NCI-H2196 (cell line): Measurements from ENCODE around the gene RIT2.
"Not testable (repeated sequence)": the region's sequence is repeated elsewhere in the genome, so short reads cannot be mapped to it uniquely, and the experiment has no call there.

Experiments used
- DNase-seq: peaks from one replicate; lab custom pipeline; 2025; ENCODE audit not compliant: unreplicated experiment; lab: John Stamatoyannopoulos, UW

The RIT2 gene

GRCh38 chr18:42850174-42851083 is 265.1 kb downstream of the RIT2 start:
- DNase-seq: no peak

- no peak for DNase-seq
Observed at GRCh38 chr18:42839408-42839807, 276.1 kb downstream of the RIT2 start.

GRCh38 chr18:42838546-42839145 is 276.8 kb downstream of the RIT2 start:
- DNase-seq: no peak

- DNase-seq: no peak
Observed at GRCh38 chr18:42830936-42831335, 284.5 kb downstream of the RIT2 start.

- DNase-seq: no peak
Observed at GRCh38 chr18:42828881-42829280, 286.6 kb downstream of the RIT2 start.

GRCh38 chr18:42824178-42824577 is 291.3 kb downstream of the RIT2 start:
- DNase-seq: no peak

GRCh38 chr18:42822711-42823110 is 292.8 kb downstream of the RIT2 start:
- DNase-seq: no peak

- no peak for DNase-seq
Observed at GRCh38 chr18:42821492-42821891, 294.0 kb downstream of the RIT2 start.

- no peak for DNase-seq
Observed at GRCh38 chr18:42814618-42815017, 300.9 kb downstream of the RIT2 start.

GRCh38 chr18:42814184-42814583 is 301.3 kb downstream of the RIT2 start:
- DNase-seq: no peak

GRCh38 chr18:42813570-42813969 is 301.9 kb downstream of the RIT2 start:
- no peak for DNase-seq

- DNase-seq: no peak
Observed at GRCh38 chr18:42807887-42808286, 307.6 kb downstream of the RIT2 start.

GRCh38 chr18:42801706-42802105 is 313.8 kb downstream of the RIT2 start:
- no peak for DNase-seq

- DNase-seq: no peak
Observed at GRCh38 chr18:42798606-42799170, 316.8 kb downstream of the RIT2 start.

GRCh38 chr18:42795213-42795789 is 320.2 kb downstream of the RIT2 start:
- DNase-seq: not testable (repeated sequence)

GRCh38 chr18:42792731-42793130 is 322.8 kb downstream of the RIT2 start:
- no peak for DNase-seq

- no peak for DNase-seq
Observed at GRCh38 chr18:42784632-42785031, 330.9 kb downstream of the RIT2 start.

GRCh38 chr18:42782929-42783328 is 332.6 kb downstream of the RIT2 start:
- DNase-seq: no peak

GRCh38 chr18:42781298-42781815 is 334.1 kb downstream of the RIT2 start:
- no peak for DNase-seq

- DNase-seq: no peak
Observed at GRCh38 chr18:42780171-42780570, 335.3 kb downstream of the RIT2 start.

GRCh38 chr18:42778445-42779042 is 336.9 kb downstream of the RIT2 start:
- no peak for DNase-seq
